22Rv1 (cell line): Measurements from ENCODE around the gene AKT3.

Experiments
- CTCF ChIP-seq: fragments of 450-650 bp; IDR thresholded peaks from 2 replicates; pipeline ENCODE4 v1.5.1; 2017; ENCODE audit warnings: mild to moderate bottlenecking
- ZFX ChIP-seq: fragments of 450-650 bp; IDR thresholded peaks from 2 replicates; pipeline ENCODE4 v1.6.1; 2017; ENCODE audit warnings: antibody characterized with exemption, borderline replicate concordance

- peak; percentile 19; the same call in 1 of the 2 replicates for TF ChIP-seq CTCF
- TF ChIP-seq ZFX, result no peak
These were observed 137.1 kb downstream of the AKT3 start for GRCh38 chr1:243712941-243713340.
